IMR-90 (cell line): Measurements from ENCODE around the gene ZNF521.

ENCODE experiments used
- BHLHE40 ChIP-seq: fragments of 150-350 bp; IDR thresholded peaks from 2 replicates; pipeline ENCODE4 v1.6.1; 2016; ENCODE audit warnings: mild to moderate bottlenecking, low read depth, low read length
- CEBPB ChIP-seq: IDR thresholded peaks from 2 replicates; pipeline ENCODE4 v1.6.1; 2012; ENCODE audit warnings: low read depth, low read length, improper control_type of control experiment
- CHD1 ChIP-seq: IDR thresholded peaks from 2 replicates; pipeline ENCODE4 v1.6.1; 2012; ENCODE audit warnings: low read depth, low read length, improper control_type of control experiment
- FOS ChIP-seq: fragments of 150-350 bp; IDR thresholded peaks from 2 replicates; pipeline ENCODE4 v1.6.1; 2016; ENCODE audit warnings: low read depth, low read length
- MAFK ChIP-seq: IDR thresholded peaks from 2 replicates; pipeline ENCODE4 v1.6.1; 2012; ENCODE audit warnings: low read depth, low read length, improper control_type of control experiment
- MXI1 ChIP-seq: IDR thresholded peaks from 2 replicates; pipeline ENCODE4 v1.6.1; 2012; ENCODE audit warnings: low read depth, mild to moderate bottlenecking, low read length, moderate library complexity, borderline replicate concordance
- POLR2A ChIP-seq: IDR thresholded peaks from 2 replicates; pipeline ENCODE4 v1.6.1; 2012; ENCODE audit warnings: mild to moderate bottlenecking, low read depth, low read length
- SMC3 ChIP-seq: fragments of 150-350 bp; IDR thresholded peaks from 2 replicates; pipeline ENCODE4 v1.6.1; 2016; ENCODE audit warnings: low read depth, mild to moderate bottlenecking, antibody characterized with exemption, low read length, moderate library complexity
- TF ChIP-seq, protein P1 (sequence below): conservative IDR thresholded peaks from 2 replicates; pipeline ENCODE4 v1.5.1; 2012; ENCODE audit warnings: mild to moderate bottlenecking, low read depth, low read length, improper control_type of control experiment
- TF ChIP-seq, protein P2 (sequence below): fragments of 150-350 bp; IDR thresholded peaks from 2 replicates; pipeline ENCODE4 v1.6.1; 2017; ENCODE audit warnings: mild to moderate bottlenecking, antibody characterized with exemption, low read length, low read depth
- TF ChIP-seq, protein P3 (sequence below): fragments of 150-350 bp; IDR thresholded peaks from 2 replicates; pipeline ENCODE4 v1.6.1; 2016; ENCODE audit warnings: low read depth, mild to moderate bottlenecking, low read length, moderate library complexity, borderline replicate concordance

GRCh38 chr18:25326361-25326952 lies 25.5 kb downstream of the ZNF521 start:
- TF ChIP-seq, protein P1, sequence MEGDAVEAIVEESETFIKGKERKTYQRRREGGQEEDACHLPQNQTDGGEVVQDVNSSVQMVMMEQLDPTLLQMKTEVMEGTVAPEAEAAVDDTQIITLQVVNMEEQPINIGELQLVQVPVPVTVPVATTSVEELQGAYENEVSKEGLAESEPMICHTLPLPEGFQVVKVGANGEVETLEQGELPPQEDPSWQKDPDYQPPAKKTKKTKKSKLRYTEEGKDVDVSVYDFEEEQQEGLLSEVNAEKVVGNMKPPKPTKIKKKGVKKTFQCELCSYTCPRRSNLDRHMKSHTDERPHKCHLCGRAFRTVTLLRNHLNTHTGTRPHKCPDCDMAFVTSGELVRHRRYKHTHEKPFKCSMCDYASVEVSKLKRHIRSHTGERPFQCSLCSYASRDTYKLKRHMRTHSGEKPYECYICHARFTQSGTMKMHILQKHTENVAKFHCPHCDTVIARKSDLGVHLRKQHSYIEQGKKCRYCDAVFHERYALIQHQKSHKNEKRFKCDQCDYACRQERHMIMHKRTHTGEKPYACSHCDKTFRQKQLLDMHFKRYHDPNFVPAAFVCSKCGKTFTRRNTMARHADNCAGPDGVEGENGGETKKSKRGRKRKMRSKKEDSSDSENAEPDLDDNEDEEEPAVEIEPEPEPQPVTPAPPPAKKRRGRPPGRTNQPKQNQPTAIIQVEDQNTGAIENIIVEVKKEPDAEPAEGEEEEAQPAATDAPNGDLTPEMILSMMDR: no peak
- TF ChIP-seq MAFK (no peak), SMC3 (no peak), BHLHE40 (no peak), POLR2A (no peak), CHD1 (no peak), CEBPB (no peak), MXI1 (no peak), FOS (no peak)
- TF ChIP-seq, protein P2, sequence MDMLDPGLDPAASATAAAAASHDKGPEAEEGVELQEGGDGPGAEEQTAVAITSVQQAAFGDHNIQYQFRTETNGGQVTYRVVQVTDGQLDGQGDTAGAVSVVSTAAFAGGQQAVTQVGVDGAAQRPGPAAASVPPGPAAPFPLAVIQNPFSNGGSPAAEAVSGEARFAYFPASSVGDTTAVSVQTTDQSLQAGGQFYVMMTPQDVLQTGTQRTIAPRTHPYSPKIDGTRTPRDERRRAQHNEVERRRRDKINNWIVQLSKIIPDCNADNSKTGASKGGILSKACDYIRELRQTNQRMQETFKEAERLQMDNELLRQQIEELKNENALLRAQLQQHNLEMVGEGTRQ: no peak
- TF ChIP-seq, protein P3, sequence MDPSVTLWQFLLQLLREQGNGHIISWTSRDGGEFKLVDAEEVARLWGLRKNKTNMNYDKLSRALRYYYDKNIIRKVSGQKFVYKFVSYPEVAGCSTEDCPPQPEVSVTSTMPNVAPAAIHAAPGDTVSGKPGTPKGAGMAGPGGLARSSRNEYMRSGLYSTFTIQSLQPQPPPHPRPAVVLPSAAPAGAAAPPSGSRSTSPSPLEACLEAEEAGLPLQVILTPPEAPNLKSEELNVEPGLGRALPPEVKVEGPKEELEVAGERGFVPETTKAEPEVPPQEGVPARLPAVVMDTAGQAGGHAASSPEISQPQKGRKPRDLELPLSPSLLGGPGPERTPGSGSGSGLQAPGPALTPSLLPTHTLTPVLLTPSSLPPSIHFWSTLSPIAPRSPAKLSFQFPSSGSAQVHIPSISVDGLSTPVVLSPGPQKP: no peak
